ENCODE measurements around the gene KRT85.
A peak's percentile ranks its signal among the peaks of the same experiment; 100 is the strongest.

KRT85 gene

DNA sequence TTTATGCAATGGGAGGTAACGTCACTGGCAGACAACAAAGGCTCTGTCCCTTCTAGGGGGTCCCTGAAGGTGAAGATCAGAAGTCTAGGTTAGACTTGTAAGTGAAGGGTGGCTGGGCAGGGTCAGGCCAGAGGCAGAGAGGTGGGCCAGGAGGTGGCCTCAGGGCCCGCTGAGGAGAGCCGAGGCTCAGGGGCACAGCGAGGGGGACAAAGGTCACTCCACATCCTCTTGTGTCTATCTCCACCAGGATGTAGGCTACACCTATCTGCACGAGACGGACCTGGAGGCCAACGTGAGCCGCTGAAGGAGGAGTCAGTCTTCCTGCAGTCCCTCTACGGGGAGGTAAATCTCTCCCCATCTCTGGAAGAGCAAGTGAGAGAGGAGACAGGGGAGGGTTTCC, 20.3 kb downstream of the KRT85 start:
- DNase-seq: no peak

DNA sequence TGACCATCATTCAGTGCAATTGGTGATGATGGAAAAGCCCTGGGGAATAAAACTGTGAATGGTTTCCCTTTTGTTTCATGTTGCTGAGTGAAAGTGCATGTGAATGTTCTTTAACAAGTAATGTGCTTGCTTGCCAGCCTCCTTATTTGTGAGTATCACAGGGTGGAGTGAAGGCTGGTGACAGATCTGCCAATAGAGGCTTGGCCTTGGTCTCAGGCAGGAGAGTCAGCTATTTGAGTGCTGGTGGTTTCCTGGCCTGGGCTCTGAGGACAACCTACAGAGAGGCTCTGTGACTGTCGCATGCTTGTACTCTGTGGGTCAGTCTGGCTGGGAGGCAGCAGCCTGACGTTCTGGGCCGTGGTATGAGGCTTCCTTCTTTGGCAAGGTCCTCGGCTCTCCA, 20.7 kb downstream of the KRT85 start:
- peak; percentile 20 for DNase-seq

DNA sequence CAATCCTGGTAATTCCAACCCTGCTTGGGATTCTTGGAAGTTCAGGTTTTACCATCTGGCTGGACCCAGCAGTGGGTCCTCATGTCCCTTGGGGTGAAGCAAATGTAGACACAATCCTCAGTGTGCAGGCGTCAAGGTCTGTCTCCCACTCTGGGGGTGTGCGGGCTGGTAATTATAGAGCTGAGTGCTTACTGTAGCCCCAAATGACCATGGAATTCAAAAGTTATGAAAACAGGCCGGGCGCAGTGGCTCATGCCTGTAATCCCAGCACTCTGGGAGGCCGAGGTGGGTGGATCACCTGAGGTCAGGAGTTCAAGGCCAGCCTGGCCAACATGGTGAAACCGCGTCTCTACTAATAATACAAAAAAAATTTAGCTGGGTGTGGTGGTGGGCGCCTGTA, 22.2 kb downstream of the KRT85 start:
- DNase-seq: peak; percentile 20

DNA sequence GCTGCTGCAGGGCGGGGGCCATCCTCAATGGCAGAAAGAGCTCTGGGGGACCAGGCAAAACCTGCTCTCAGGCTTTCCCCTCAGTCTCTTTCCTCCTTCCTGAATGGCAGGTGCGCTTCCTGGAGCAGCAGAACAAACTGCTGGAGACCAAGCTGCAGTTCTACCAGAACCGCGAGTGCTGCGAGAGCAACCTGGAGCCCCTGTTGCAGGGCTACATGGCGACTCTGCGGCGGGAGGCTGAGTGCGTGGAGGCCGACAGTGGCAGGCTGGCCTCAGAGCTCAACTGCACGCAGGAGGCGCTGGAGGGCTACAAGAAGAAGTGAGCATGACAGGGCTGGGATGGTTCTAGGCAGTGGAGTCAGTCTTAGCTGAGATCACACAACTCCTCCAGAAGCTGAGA, 23.2 kb downstream of the KRT85 start:
- no peak for DNase-seq

DNA sequence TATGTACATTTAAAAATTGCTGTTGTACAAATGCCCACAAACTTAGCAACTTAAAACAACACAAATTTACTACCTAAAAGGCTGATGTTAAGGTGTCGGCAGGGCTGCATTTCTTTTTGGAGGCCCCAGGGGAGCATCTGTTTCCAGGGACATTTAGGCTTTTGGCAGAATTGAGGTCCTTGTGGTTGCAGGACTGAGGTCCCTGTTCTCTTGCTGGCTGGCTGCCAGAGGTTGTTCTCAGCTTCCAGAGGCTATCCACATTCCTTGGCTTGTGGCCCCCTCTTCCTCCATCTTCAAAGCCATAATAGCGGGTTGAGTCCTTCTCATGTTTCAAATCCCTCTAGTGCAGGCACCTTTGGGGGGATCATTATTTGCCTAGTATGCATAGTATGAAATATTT, 23.7 kb downstream of the KRT85 start:
- DNase-seq: no peak

DNA sequence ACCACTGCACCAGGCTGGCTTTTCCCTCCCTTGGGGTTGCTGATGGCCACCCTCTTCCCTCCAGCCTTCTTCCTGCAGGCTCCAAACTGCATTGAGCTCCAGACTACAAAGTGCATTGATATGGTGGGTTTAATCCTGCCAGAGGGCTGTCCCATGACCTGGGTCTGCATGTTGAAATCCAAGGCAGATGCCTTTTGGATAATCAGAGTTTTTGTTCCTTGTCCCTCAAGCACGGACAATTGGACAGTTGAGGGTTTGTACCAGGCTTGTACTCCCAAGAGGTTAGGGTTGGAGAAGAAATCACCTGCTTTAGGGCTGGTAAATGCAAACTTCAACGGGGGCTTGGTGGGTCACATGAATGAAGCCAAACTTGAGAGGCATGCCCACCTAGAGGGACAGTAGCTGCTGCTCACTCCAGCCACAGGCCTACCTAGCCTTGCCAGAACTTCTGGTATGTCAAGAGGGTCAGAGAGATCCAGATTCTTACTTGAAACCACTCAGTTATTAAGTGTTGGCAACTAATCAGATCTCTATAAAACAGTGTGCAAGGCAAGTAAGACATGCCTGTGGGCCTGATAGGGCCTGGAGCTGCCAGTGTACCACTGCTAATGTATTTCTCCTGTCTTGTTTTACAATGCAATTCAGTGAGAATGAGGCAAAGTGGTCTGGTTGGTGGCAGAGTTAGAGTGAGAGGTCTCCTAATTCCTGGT, 24.3 kb downstream of the KRT85 start:
- no peak for DNase-seq

DNA sequence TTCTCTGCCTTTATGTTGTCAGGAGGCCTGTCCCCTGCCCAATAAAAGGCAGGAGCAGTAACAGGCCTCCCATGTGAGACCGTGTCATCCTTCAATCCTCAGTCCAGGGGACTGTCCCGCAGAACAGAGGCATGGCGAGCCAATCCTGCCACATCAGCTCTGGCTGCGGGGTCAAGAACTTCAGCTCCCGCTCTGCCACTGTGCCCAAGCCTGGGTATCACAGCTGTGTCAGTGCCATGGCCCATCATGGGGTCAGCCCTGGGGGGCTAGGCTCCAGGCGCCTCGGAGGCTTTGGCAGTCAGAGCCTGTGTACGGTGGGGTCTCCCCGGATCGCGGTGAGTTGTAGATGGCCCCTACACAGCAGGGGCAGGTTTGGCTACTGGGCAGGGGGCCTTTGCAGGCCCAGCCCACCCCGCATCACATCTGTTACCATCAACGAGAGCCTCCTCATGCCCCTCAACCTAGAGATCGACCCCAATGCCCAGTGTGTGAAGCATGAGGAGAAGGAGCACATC, 26.2 kb downstream of the KRT85 start:
- no peak for DNase-seq

DNA sequence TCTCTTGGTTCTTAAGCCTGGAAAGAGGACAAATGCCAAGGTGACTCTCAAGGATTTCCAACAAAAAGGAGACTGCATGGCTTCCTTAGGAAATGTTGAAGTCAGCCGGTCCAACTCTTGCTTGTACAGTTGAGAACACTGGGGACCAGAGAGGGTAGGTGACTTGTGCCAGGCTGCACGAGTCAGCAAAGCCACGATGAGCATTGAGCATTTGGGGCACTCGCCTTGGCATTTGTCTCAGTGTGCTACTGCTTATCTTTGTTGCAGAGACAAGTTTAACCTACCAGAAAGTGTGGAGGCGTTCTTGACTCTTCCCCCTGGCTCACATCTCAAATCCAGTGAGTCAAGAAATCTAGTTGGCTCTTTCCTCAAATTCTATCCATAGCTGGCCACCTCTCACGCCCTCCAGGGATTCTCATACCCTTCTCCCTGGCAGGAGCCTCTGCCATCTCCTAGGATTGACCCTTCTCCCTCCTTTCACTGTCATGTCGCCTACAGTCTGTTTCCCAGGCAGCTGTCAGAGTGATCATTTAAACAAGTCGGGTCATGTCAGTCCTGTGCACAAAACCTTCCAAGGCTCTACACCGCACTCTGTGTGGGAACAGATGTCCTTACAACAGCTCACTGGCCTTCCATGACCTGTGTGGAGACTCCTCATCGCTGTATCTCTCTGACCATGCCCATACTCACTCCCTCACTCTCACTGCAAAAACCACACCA, 28.9 kb downstream of the KRT85 start:
- DNase-seq: peak; percentile 37

DNA sequence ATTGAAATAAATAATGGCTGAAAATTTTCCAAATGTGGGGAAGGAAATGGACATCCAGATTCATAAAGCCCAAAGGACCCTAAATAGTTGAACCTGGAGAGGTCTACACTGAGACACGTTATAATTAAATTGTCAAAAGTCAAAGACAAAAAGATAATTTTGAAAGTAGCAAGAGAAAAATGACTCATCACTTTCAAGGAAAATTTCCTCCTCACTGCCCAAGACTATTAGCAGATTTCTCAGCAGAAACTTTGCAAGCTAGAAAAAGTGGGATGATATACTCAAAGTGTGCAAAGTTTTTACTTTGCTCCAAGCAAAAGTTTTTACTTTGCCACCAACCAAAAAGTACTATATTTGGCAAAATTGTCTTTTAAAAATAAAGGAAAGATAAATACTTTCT, 30.2 kb downstream of the KRT85 start:
- peak; percentile 29 for DNase-seq

DNA sequence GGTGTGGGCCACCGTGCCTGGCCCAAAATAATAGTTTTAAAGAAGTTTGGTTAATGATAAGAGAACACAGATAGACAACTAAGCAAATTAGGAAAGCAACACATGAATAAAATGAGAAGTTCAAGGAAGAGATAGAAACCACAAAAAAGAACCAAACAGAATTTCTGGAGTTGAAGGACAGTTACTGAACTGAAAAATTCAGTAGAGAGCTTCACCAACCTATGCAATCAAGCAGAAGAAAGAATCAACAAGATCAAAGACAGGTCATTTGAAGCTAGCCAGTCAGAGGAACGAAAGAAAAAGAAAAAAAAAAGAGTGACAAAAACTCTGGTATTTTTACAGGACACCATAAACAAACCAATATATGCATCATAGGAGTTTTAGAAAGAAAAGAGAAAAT, 30.6 kb downstream of the KRT85 start:
- no peak for DNase-seq

DNA sequence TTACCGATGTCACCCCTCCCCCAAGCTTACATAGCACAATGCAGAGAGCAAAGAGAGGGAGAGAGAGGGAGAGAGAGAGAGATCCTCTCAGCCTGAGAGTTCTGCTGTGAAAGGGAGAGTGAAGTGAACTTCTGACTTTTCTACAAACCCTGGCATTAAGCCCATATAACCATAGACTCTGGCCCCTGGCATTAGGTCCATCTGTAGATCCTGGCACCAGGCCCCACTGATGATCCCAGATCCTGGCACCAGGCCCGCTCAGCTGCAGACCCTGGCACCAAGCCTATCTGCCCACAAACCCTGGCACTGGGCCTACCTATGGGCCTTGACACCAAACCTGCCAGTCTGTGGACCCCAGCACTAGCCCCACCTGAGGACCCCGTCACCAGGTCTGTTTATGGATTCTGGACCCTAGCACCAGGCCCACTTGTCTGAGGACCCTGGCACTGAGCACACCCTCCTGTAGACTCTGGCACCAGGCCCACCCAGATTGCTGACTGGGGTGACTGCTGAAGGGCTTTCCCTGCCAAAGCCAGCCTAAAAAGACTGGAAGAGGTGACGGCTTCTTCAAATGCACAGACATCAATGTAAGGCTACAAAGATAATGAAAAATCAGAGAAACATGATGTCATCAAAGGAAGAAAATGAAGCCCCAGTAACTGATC, 31.6 kb downstream of the KRT85 start:
- peak; percentile 93 for DNase-seq

DNA sequence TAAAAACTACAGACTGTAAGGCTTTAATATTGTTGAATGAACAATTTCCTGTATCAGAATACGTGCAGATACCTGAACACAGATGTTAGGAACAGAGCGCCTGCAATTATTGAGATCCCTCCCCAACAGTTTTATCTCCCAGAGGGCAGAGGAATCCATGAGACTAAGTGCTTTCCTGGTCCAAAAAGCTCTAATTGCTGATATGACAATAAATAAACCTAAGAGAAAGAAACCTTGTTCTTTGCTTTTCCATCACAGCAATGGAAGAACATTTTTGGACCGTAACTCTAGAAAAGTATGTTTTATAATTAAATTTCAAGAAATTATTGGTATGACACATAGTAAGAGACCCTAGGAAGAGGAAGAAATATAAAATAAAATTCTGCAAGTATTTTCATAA, 33.1 kb downstream of the KRT85 start:
- DNase-seq: peak; percentile 60

DNA sequence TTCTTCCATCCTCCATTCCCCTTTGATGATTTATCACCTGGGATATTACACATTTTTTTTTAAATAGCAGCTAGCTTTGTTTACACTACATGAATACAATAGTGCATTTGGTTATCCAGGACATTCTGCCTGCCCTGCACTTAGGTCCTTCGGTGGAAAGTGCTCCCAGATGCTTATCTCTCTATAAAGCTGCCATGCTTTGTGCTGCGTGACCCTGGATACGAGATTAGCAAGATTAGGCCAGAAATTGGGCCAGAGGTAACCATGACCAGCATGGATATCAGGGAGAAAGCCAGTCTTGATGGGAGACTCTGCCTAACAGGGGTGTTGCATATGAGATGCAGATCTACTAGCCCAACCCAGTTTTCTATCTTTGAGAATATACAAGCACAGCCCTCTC, 34.0 kb downstream of the KRT85 start:
- peak; percentile 66 for DNase-seq

DNA sequence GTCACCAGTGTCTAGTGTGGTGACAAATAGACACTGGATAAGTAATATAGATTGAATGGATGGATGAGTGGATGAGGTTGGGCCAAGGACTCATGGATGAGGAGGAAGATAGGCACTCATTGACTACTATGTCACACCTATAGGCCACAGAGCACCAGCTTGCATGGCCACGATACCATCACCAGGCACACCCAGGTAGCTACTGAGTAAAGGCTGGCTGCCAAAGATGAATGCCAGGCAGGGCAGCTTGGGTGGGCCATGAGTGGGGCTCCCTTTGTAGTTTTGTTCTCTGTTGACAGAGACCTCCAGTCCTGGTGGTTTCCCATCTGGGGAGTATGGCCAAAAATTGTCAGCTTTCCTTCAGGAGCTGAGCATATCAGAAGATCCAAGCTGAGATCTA, 34.9 kb downstream of the KRT85 start:
- DNase-seq: no peak

DNA sequence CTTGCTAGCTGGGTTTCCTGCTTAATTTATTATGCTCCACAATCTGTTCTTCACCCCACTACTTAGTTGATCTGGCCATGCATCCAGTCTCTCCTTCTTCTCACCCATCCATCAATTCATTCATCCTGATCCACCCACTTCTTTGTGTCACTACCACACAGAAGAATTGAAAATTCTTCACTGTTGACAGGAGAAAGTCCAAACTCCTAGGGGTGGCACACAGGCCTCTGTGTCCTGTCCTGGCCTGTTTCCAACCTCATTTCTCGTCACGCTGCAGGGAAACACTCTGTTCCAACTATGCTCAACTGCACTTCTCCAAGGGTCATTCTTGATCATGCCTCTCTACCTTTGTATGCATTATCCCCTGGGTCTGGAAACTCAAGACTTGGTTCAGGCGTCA, 35.4 kb downstream of the KRT85 start:
- DNase-seq: no peak

DNA sequence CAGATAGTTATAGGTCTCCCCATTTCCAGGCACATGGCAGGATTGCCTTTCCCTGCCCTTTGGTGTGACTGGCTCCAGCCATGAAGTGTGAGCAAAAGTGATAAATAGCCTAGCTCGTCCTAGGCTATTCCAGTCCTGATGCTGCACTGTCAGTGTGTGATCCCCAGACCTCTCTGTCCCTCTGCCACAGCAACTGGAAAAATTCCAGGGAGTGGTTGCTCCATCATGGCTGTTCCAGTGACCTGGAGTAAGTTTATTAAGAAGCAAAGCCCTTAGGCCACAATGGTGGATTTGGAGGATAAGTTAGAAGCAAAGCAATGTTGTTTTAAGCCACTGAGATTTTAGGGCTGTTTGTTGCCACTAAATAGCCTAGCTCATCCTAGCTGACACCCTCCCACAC, 36.2 kb downstream of the KRT85 start:
- no peak for DNase-seq

DNA sequence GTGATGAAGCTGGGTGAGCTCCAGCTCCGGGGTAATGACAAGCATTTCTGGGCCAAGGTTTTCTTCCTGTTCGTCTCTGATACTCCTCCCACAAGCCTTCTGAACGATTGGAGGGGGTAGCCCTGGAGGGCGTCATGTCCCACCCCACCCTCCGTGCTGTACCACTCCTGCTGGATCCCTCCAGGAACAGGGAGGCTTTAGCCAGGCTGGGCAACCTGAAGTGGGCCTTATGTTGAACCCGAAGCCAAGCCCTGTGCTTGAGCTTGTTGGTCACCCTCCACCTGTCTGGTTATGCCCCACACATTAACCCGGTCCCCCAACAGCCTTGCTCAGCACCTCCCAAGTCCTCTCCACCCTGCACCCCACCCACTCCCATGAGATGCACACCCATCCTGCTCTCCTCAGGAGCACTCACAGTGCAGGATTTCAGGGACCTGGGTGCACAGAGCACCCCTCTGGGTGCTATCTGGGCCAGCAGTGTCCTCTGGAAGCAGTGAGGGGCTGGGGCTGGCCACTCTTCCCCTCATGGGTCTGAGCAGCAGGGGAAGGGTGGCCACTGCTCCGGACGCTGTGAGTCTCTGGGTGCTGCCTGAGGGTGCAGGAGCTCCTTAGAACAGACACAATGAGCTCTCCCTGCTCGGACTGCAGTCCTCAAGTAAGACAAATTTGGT, 39.3 kb downstream of the KRT85 start:
- no peak for DNase-seq

DNA sequence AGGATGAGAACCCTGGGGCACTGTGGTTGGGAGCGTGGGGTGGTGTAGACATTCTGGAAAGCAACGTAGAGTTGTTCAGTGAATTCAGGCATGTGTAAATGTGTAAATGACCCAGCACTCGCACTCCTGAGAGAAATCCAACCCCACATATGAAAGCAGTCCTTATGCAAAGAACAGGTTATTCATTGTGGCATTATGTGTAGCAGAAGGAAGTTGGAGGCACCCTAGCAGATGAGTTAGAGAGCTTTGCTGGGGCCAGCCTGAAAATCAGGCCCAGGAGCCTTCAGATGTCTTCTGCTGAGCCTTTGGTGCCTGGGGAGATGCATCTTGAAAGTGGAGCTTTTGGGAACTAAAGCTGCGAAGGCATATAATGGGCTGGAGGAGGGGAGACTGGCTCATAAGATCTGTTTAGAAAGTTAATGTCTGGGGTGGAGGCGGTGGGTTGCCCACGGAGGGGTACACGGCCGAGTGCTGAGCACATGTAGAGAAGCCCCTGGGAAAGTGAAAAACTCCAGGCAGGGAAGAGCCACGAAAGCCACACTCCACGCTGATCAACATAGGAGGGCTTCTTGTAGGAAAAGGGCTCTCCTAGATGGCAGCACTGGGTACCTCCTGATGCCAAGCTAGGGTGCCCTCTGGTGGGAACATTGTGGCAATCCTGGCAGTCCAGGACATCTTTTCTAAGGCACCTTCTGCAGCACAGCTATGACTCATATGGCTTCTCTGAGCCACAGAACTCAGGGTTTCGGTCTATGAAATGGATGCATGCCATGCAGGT, 40.0 kb downstream of the KRT85 start:
- peak; percentile 93 for DNase-seq

DNA sequence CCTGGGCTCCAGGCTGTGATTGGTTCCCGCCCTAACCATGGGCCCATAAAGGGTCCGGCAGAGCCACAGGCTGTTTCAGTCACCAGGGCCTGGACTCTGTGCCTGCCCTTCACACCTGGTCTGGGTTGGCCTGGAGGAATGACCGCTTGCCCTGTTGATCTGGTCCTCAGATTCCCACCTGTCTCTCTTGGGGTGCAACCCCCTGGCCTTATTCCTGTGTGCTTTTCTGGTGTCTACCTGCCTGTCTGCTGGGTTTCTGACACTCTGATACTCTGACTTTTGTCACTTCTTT, 43.2 kb downstream of the KRT85 start:
- DNase-seq: no peak

DNA sequence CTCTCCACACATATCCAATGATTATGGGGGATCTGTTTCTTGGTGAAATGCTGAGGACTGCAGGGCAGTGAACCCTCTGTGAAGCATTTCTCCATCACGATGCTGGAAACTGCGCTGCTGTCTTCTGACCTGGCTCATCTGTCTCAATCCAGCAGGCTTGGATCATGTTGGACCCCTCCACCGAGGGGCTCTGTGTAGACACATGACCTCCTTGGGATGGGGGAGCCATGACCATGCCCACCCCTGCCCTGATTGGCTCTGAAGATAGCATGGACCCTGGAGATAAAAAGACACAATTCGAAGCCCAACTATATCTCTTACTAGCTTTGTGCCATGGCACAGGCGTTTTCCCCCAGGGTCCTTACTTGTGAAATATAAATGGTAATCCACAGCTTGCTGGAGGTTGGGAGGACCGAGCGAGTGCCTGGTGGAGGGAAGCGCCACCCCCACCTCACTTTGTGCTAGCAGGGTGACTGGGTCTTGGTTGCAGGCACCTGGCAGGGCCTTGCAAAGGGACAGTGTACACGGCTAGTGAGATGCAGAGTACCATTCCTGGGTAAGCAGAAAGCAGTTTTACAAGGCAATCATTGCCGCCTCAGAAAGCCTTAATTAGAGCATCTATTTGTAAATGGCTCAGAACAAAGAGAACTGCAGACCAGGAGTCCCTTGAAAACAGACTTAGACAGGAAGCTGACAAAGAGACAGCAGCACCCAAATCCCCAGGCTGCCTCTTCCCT, 43.7 kb downstream of the KRT85 start:
- peak; percentile 84 for DNase-seq

DNA sequence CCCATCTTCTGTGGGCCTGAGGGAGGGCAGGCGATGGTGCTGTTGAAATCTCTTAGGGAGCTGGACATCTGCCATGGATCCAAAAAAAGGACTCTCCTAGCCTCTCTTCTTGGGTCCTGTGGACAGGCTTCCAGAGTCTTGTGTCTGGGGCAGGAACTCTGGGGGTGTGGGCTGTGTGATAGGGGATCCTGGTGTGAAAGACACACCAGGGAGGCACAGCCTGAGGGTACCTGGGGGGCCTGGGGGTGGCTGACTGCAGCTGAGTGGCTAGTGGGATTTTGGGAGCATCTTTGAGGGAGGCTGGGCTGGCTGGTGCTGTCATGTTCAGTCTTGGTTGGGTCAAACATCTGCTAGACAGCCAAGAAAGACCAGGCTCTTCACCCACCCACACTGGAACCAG, 44.3 kb downstream of the KRT85 start:
- DNase-seq: no peak

DNA sequence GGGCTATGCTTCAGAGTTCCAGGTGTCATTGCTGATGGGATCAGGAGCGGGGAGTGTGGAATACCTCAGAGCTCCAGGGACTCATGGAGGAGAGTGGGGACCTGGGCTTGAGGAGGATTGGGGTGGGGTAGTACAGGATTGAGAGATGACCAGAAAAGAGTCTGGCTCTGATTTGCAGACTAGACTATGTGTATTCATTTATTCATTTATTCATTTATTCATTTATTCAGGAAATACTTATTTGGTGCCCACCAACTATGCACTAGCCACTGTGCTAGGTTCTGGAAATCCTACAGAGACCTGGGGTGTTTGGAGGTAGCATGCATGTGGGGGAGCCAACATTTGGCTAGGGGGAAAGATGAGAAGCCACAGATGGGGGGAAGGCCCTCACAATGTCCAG, 45.2 kb downstream of the KRT85 start:
- DNase-seq: no peak
